Articular chondrocyte of knee joint (primary cell): ENCODE results near the gene IL34. TPM values are rescaled to one million over a fixed set of nuclear protein-coding genes. Genes with fewer than 3 reads are reported as not detected.

Source experiments
- total RNA-seq: library from RNA; depleted of rRNA; stranded (reverse); fragments of >200 nt; gene quantifications from 2 replicates; pipeline ENCODE4 v1.2.3, GENCODE V29; 2012

The IL34 gene
- 5.7 and 7.1 TPM in 2 replicates for total RNA-seq

GRCh38 chr16:70646260-70647241 lies at the start of gene IL34:
Gene IL34 (plus strand): TSS chr16:70646559. CDS start chr16:70646948, 389 bp downstream.

GRCh38 chr16:70685938-70686375 lies 39.6 kb downstream of the IL34 start, which contains the start of gene MTSS2:
Gene MTSS2 (minus strand): TSS chr16:70686053. CDS start chr16:70685791, 262 bp downstream.

Other genes with a start within 250 kb of the IL34 start
- 17.8 and 23.9 TPM in 2 replicates for gene ST3GAL2, start 207.5 kb upstream of the IL34 start, total RNA-seq
- gene FCSK, start 192.0 kb upstream of the IL34 start, total RNA-seq = 9.6 and 11.0 TPM in 2 replicates
- gene COG4, start 123.0 kb upstream of the IL34 start, total RNA-seq = 52.9 and 76.6 TPM in 2 replicates
- 149 and 155 TPM in 2 replicates for gene SF3B3, start 122.7 kb upstream of the IL34 start, total RNA-seq
- 62.7 and 85.7 TPM in 2 replicates for gene MTSS2, start 39.5 kb downstream of the IL34 start, total RNA-seq
- 26.1 and 29.4 TPM in 2 replicates for gene VAC14, start 154.6 kb downstream of the IL34 start, total RNA-seq